Peyer's patch (tissue), 4 donors: Measurements from ENCODE around the gene FN1. TPM values are rescaled to one million over a fixed set of nuclear protein-coding genes. Genes with fewer than 3 reads are reported as not detected.
"Not testable (repeated sequence)": the region's sequence is repeated elsewhere in the genome, so short reads cannot be mapped to it uniquely, and the experiment has no call there.

Source experiments
- DNase-seq, 3 donors: peaks; one replicate each; pipeline ENCODE4 v3.0.0-alpha.2; 2017 to 2019
- H3K27ac ChIP-seq, 4 donors: fragments of 200-600 bp; sonication (generic); one replicate each; pipeline ENCODE4 v1.5.1; 2016 to 2019
- H3K27me3 ChIP-seq, 2 donors: fragments of 200-600 bp; sonication (generic); one replicate each; pipeline ENCODE4 v1.5.1; 2019
- H3K36me3 ChIP-seq, 3 donors: fragments of 200-600 bp; sonication (generic); one replicate each; pipeline ENCODE4 v1.5.1; 2016 to 2019
- H3K4me1 ChIP-seq, 4 donors: fragments of 200-600 bp; sonication (generic); one replicate each; pipeline ENCODE4 v1.5.1; 2016 to 2019
- H3K4me3 ChIP-seq, 4 donors: fragments of 200-600 bp; sonication (generic); 1 replicate in 3 of 4; 2 replicates in 1 of 4; pipeline ENCODE4 v1.5.1; 2016 to 2019; ENCODE audit warnings: mild to moderate bottlenecking in 1 of 4
- H3K9me3 ChIP-seq, 4 donors: fragments of 200-600 bp; sonication (generic); one replicate each; pipeline ENCODE4 v1.5.1; 2016 to 2019; ENCODE audit warnings: mild to moderate bottlenecking in 1 of 4
- POLR2A ChIP-seq, 2 donors: fragments of 450-650 bp; IDR thresholded peaks; one replicate each; pipeline ENCODE4 v1.5.1; 2017; ENCODE audit warnings: antibody characterized with exemption in 2 of 2, mild to moderate bottlenecking in 2 of 2, moderate library complexity in 2 of 2
- total RNA-seq, 4 donors: library from RNA; depleted of rRNA; stranded (reverse); fragments of >200 nt; gene quantifications; one replicate each; pipeline ENCODE4 v1.1.0, GENCODE V29; 2016
- TF ChIP-seq, protein P1 (sequence below), 6 experiments: fragments of 450-650 bp in 4 of 6; fragments of 200-600 bp in 2 of 6; sonication (generic) in 1 of 6; IDR thresholded peaks; one replicate each; pipeline ENCODE4 v1.5.1; 2017 to 2019; ENCODE audit warnings: antibody characterized with exemption in 6 of 6, mild to moderate bottlenecking in 3 of 6, moderate library complexity in 1 of 6

Gene FN1
- total RNA-seq, 4 donors from 2014 or later, result 28.0 to 152 (median 72.8) TPM

DNA sequence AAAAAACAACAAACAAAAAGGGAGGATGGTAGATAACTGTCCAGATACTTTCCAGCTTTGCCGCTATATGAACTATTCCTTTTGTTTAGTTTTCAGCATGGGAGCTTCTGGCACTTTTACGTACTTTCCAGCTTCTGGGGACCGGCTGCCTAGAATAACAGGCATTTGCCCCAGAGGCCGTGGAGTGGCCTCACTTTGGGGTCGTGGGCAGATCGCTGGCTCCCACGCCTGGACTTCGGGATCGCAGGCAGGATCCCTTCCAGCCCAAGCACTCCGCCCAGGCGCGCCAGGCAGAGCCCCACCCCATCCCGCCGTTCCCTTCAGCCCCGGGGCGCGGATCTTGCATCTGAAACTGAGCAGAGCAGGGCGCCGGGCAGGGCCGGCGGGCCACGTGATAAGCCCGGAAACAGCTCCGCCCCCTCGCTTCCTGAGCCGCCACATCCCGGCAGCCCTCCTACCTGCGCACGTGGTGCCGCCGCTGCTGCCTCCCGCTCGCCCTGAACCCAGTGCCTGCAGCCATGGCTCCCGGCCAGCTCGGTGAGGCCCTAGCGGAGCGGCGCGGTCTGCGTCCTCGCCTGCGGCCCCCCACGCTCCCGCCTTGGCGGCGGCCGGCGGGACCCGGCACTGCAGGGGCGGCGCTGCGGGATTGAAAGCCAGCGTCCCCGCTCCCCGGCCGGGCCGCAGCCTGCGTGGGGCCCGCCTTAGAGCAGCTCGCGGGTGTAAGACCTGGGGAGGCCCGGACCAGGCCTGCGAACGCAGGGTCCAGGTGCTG lies 124.1 kb downstream of the FN1 start, which contains the start of gene ATIC:
Gene ATIC (plus strand): TSS at position 435 of the 772 bp plus-strand sequence. CDS start 84 bp downstream, at position 519.
- Histone ChIP-seq H3K36me3 (no peaks in the 10 kb centered on the region), H3K4me3 (peak within 1 kb of the TSS; percentile 58 to 85 (median 66)), H3K27me3 (no peaks in the 10 kb centered on the region), H3K9me3 (no peaks in the 10 kb centered on the region), H3K4me1 (peaks cover 0 to 17% (median 5%) of the 10 kb centered on the region in 4 donors), H3K27ac (peak within 1 kb of the TSS; percentile 72 to 87 (median 75))
- peak; percentile 96 to 98 (median 98) for DNase-seq
- TF ChIP-seq, protein P1, sequence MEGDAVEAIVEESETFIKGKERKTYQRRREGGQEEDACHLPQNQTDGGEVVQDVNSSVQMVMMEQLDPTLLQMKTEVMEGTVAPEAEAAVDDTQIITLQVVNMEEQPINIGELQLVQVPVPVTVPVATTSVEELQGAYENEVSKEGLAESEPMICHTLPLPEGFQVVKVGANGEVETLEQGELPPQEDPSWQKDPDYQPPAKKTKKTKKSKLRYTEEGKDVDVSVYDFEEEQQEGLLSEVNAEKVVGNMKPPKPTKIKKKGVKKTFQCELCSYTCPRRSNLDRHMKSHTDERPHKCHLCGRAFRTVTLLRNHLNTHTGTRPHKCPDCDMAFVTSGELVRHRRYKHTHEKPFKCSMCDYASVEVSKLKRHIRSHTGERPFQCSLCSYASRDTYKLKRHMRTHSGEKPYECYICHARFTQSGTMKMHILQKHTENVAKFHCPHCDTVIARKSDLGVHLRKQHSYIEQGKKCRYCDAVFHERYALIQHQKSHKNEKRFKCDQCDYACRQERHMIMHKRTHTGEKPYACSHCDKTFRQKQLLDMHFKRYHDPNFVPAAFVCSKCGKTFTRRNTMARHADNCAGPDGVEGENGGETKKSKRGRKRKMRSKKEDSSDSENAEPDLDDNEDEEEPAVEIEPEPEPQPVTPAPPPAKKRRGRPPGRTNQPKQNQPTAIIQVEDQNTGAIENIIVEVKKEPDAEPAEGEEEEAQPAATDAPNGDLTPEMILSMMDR (IDR thresholded peaks at IDR 0.05), result peak in 3 of 6 experiments; percentile 16 to 39 (median 20)
- peak; percentile 15 to 64 for TF ChIP-seq POLR2A (IDR thresholded peaks at IDR 0.05)

DNA sequence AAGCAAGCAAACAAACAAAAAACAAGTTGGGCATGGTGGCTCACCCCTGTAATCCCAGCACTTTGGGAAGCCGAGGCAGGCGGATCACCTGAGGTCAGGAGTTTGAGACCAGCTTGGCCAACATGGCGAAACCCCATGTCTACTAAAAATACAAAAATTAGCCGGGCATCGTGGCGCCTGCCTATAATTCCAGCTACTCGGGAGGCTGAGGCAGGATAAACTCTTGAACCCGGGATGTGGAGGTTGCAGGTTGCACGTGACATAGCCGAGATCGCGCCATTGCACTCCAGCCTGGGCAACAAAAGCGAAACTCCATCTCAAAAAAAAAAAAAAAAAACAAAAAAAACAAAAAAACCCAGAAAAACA lies 124.6 kb downstream of the FN1 start:
- DNase-seq, result peak in 1 of 3 donors; percentile 36
- H3K27ac ChIP-seq, result peak overlapping the region in 3 of 4 donors; percentile 72 to 87 (median 75)

More for the DNA sequence above, 124.6 kb downstream of the FN1 start:
- Histone ChIP-seq H3K4me3 (peak overlapping the region; percentile 58 to 85 (median 66)), H3K4me1 (peaks cover 0 to 17% (median 5%) of the 10 kb centered on the region in 4 donors)
- not testable (repeated sequence) for H3K27me3 ChIP-seq, H3K9me3 ChIP-seq, H3K36me3 ChIP-seq

Other genes with a start within 250 kb of the FN1 start
- 10 to 100 TPM; 34.5 to 69.5 (median 41.3) TPM for gene ATIC, start 124.0 kb downstream of the FN1 start, total RNA-seq